ENCODE results near the gene SSBP2.
"Not testable (repeated sequence)": the region's sequence is repeated elsewhere in the genome, so short reads cannot be mapped to it uniquely, and the experiment has no call there.

SSBP2 gene

DNA sequence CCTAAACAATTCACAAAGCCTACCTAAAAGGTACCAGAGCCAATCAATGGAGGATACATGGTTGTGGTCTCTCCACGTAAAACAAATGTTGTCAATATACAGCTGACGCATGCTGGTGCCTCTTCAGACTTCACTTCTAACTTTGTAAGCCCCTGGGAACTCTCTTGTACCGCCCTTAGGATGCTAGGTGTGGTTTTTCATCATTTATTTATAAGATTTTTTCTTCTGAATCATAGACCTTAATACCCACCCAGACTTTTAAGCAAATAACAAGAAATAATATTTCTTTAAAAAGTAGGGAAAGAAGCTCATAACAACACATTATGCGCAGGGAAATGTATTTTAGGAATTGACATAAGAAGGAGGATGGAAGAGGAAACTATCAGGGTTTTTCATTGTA is 33.0 kb downstream of the SSBP2 start:
- H3K4me3 ChIP-seq (ENCODE audit: low read depth, low read length): no peak overlapping the region
- 0 out of 2 replicates have a peak, but pooled peaks cover 3% of the 10 kb centered on the region for H3K36me3 ChIP-seq
- no peaks in the 10 kb centered on the region; the same call in 1 of the 2 replicates for H3K9me3 ChIP-seq
- TF ChIP-seq CTCF (IDR thresholded peaks at IDR 0.05; ENCODE audit: low read depth, low read length): no peak
- peaks cover 28% of the 10 kb centered on the region for H3K4me1 ChIP-seq
- H3K27me3 ChIP-seq: no peaks in the 10 kb centered on the region
- no peak for DNase-seq

GRCh38 chr5:81717226-81717625 is 33.7 kb downstream of the SSBP2 start:
- Histone ChIP-seq H3K4me1 (peaks cover 28% of the 10 kb centered on the region), H3K36me3 (0 out of 2 replicates have a peak, but pooled peaks cover 3% of the 10 kb centered on the region)
- TF ChIP-seq CTCF (IDR thresholded peaks at IDR 0.05; ENCODE audit: low read depth, low read length): no peak

GRCh38 chr5:81714076-81714475 is 36.8 kb downstream of the SSBP2 start:
- not testable (repeated sequence) for H3K36me3 ChIP-seq; H3K9me3 ChIP-seq; H3K4me3 ChIP-seq (ENCODE audit: low read depth, low read length); H3K27me3 ChIP-seq; DNase-seq
- peaks cover 14% of the 10 kb centered on the region for H3K4me1 ChIP-seq

More at GRCh38 chr5:81717226-81717625, 33.7 kb downstream of the SSBP2 start:
- Histone ChIP-seq H3K9me3 (no peaks in the 10 kb centered on the region; the same call in 1 of the 2 replicates), H3K27me3 (no peaks in the 10 kb centered on the region), H3K4me3 (ENCODE audit: low read depth, low read length) (no peak overlapping the region)
- no peak for DNase-seq

GRCh38 chr5:81708889-81709288 is 42.0 kb downstream of the SSBP2 start:
- no peaks in the 10 kb centered on the region for H3K27me3 ChIP-seq
- no peak overlapping the region for H3K4me3 ChIP-seq (ENCODE audit: low read depth, low read length)
- H3K36me3 ChIP-seq: no peaks in the 10 kb centered on the region
- no peaks in the 10 kb centered on the region for H3K4me1 ChIP-seq
- TF ChIP-seq CTCF (IDR thresholded peaks at IDR 0.05; ENCODE audit: low read depth, low read length): no peak
- H3K9me3 ChIP-seq: no peaks in the 10 kb centered on the region
- DNase-seq: no peak

- TF ChIP-seq CTCF (IDR thresholded peaks at IDR 0.05; ENCODE audit: low read depth, low read length): no peak
- no peak overlapping the region for H3K4me3 ChIP-seq (ENCODE audit: low read depth, low read length)
Measured at GRCh38 chr5:81703840-81704239, 47.1 kb downstream of the SSBP2 start.

DNA sequence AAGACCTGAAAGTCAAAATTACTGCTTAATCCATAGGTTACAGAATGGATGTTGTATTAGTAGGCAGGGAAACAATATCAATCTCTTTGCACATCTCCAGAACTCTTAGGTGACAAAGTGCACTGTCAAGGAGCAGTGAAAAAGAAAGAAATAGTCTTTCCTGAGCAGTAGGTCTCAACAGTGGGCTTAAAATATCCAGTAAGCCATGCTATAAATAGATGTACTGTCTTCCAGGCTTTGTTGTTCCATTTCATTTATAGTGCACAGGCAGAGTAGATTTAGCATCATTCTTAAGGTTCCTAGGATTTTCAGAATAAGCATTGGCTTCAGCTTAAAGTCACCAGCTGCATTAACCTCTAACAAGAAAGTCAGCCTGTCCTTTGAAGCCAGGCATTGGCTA is 50.7 kb downstream of the SSBP2 start:
- Histone ChIP-seq H3K27me3 (no peaks in the 10 kb centered on the region), H3K4me3 (ENCODE audit: low read depth, low read length) (no peak overlapping the region), H3K4me1 (no peaks in the 10 kb centered on the region), H3K9me3 (no peaks in the 10 kb centered on the region), H3K36me3 (no peaks in the 10 kb centered on the region)
- no peak for DNase-seq
- TF ChIP-seq CTCF (IDR thresholded peaks at IDR 0.05; ENCODE audit: low read depth, low read length): no peak

More at GRCh38 chr5:81703840-81704239, 47.1 kb downstream of the SSBP2 start:
- H3K9me3 ChIP-seq: no peaks in the 10 kb centered on the region
- no peaks in the 10 kb centered on the region for H3K27me3 ChIP-seq
- H3K4me1 ChIP-seq: no peaks in the 10 kb centered on the region
- DNase-seq: no peak
- no peaks in the 10 kb centered on the region for H3K36me3 ChIP-seq

GRCh38 chr5:81698813-81699212 is 52.1 kb downstream of the SSBP2 start:
- no peak for TF ChIP-seq CTCF (IDR thresholded peaks at IDR 0.05; ENCODE audit: low read depth, low read length)
- Histone ChIP-seq H3K27me3 (no peaks in the 10 kb centered on the region), H3K4me1 (no peaks in the 10 kb centered on the region), H3K4me3 (ENCODE audit: low read depth, low read length) (no peak overlapping the region), H3K36me3 (no peaks in the 10 kb centered on the region), H3K9me3 (no peaks in the 10 kb centered on the region)
- no peak for DNase-seq

Measured in BE2C (cell line).